Measurements from ENCODE around the gene DHX35. TPM values are rescaled to one million over a fixed set of nuclear protein-coding genes. Genes with fewer than 3 reads are reported as not detected.

DHX35 gene
- total RNA-seq, 6 donors from 2014 or later, result 9.6 to 40.9 (median 12.0) TPM

- DNase-seq, result no peak
- H3K36me3 ChIP-seq, result peaks cover 13 to 84% (median 31%) of the 10 kb centered on the region in 4 donors
Observed at GRCh38 chr20:39009348-39009747, 47.2 kb downstream of the DHX35 start.

GRCh38 chr20:39010496-39010895, 48.4 kb downstream of the DHX35 start:
- H3K4me3 ChIP-seq, result no peak overlapping the region
- TF ChIP-seq POLR2A (IDR thresholded peaks at IDR 0.05), result no peak
- ATAC-seq (ENCODE audit: low FRiP score in 2 of 2), result no peak
- DNase-seq, result no peak
- H3K9me3 ChIP-seq, result no peaks in the 10 kb centered on the region
- H3K27ac ChIP-seq, result no peak overlapping the region
- H3K36me3 ChIP-seq, result peaks cover 13 to 84% (median 34%) of the 10 kb centered on the region in 4 donors
- H3K27me3 ChIP-seq, result no peaks in the 10 kb centered on the region
- 92 to 100% methylated on average over 1 of the region's 1 CpG for WGBS, 2 donors
- H3K4me1 ChIP-seq, result peaks cover 0 to 5% (median 0%) of the 10 kb centered on the region in 4 donors

More at GRCh38 chr20:39009348-39009747, 47.2 kb downstream of the DHX35 start:
- Histone ChIP-seq H3K9me3 (no peaks in the 10 kb centered on the region), H3K27ac (peak overlapping the region in 1 of 4 donors; percentile 40), H3K4me1 (peaks cover 0 to 5% (median under 1%) of the 10 kb centered on the region in 4 donors), H3K27me3 (no peaks in the 10 kb centered on the region), H3K4me3 (no peak overlapping the region)
- no peak for TF ChIP-seq CTCF (IDR thresholded peaks at IDR 0.05)
- no peak for TF ChIP-seq POLR2A (IDR thresholded peaks at IDR 0.05)
- TF ChIP-seq POLR2AphosphoS5 (IDR thresholded peaks at IDR 0.05), result no peak
- no peak for TF ChIP-seq EP300 (IDR thresholded peaks at IDR 0.05)
- WGBS, 2 donors, result 59 to 70% methylated on average over 1 of the region's 1 CpG
- no peak for ATAC-seq (ENCODE audit: low FRiP score in 2 of 2)

- Histone ChIP-seq H3K9me3 (no peaks in the 10 kb centered on the region), H3K27me3 (no peaks in the 10 kb centered on the region), H3K36me3 (peaks cover 0 to 68% (median 24%) of the 10 kb centered on the region in 4 donors), H3K4me1 (peaks cover 0 to 5% (median 0%) of the 10 kb centered on the region in 4 donors), H3K27ac (no peak overlapping the region), H3K4me3 (no peak overlapping the region)
- WGBS, 2 donors, result 84 to 87% methylated on average over 2 of the region's 2 CpGs
- DNase-seq (no peak), ATAC-seq (ENCODE audit: low FRiP score in 2 of 2) (no peak)
- no peak for TF ChIP-seq CTCF (IDR thresholded peaks at IDR 0.05)
- TF ChIP-seq POLR2AphosphoS5 (IDR thresholded peaks at IDR 0.05), result no peak
- no peak for TF ChIP-seq POLR2A (IDR thresholded peaks at IDR 0.05)
- TF ChIP-seq EP300 (IDR thresholded peaks at IDR 0.05), result no peak
Observed at GRCh38 chr20:39013662-39014109, 51.5 kb downstream of the DHX35 start.

GRCh38 chr20:39016041-39016440, 53.9 kb downstream of the DHX35 start:
- ATAC-seq (ENCODE audit: low FRiP score in 2 of 2) (no peak), DNase-seq (no peak)
- H3K9me3 ChIP-seq, result no peaks in the 10 kb centered on the region
- H3K27ac ChIP-seq, result no peak overlapping the region
- no peaks in the 10 kb centered on the region for H3K4me1 ChIP-seq
- peaks cover 0 to 70% (median 19%) of the 10 kb centered on the region in 4 donors for H3K36me3 ChIP-seq
- TF ChIP-seq EP300 (IDR thresholded peaks at IDR 0.05), result no peak
- no peak for TF ChIP-seq CTCF (IDR thresholded peaks at IDR 0.05)
- TF ChIP-seq POLR2AphosphoS5 (IDR thresholded peaks at IDR 0.05), result no peak
- no peak for TF ChIP-seq POLR2A (IDR thresholded peaks at IDR 0.05)
- no peak overlapping the region for H3K4me3 ChIP-seq
- H3K27me3 ChIP-seq, result no peaks in the 10 kb centered on the region
- WGBS, 2 donors, result 91 to 95% methylated on average over 3 of the region's 3 CpGs

GRCh38 chr20:39016506-39016905, 54.4 kb downstream of the DHX35 start:
- Histone ChIP-seq H3K4me1 (no peaks in the 10 kb centered on the region), H3K27me3 (no peaks in the 10 kb centered on the region), H3K9me3 (no peaks in the 10 kb centered on the region), H3K36me3 (peaks cover 0 to 70% (median 19%) of the 10 kb centered on the region in 4 donors), H3K27ac (no peak overlapping the region), H3K4me3 (no peak overlapping the region)
- TF ChIP-seq POLR2AphosphoS5 (IDR thresholded peaks at IDR 0.05) (no peak), EP300 (IDR thresholded peaks at IDR 0.05) (no peak), POLR2A (IDR thresholded peaks at IDR 0.05) (no peak), CTCF (IDR thresholded peaks at IDR 0.05) (no peak)
- DNase-seq, result no peak
- WGBS, 2 donors, result 82 to 88% methylated on average over 2 of the region's 2 CpGs
- ATAC-seq (ENCODE audit: low FRiP score in 2 of 2), result no peak
